ENCODE measurements around the gene ATG10.

- TF ChIP-seq EZH2phosphoT487 (IDR thresholded peaks at IDR 0.05; ENCODE audit: borderline replicate concordance, low read length), result no peak
- no peak for TF ChIP-seq CTCF (conservative IDR thresholded peaks at IDR 0.05; ENCODE audit: low read depth, low read length)
Observed at GRCh38 chr5:82018462-82018861, 46.6 kb downstream of the ATG10 start.
